Stimulated activated CD4-positive, alpha-beta T cell treated with anti-CD3 and anti-CD28 coated beads, Interleukin-4, amount 100 ng/mL, for 1 hour (primary cell): Measurements from ENCODE around the gene MIER1.

Experiments used
- DNase-seq: peaks from one replicate; pipeline ENCODE4 v3.0.0-alpha.2; 2020

MIER1 gene

DNA sequence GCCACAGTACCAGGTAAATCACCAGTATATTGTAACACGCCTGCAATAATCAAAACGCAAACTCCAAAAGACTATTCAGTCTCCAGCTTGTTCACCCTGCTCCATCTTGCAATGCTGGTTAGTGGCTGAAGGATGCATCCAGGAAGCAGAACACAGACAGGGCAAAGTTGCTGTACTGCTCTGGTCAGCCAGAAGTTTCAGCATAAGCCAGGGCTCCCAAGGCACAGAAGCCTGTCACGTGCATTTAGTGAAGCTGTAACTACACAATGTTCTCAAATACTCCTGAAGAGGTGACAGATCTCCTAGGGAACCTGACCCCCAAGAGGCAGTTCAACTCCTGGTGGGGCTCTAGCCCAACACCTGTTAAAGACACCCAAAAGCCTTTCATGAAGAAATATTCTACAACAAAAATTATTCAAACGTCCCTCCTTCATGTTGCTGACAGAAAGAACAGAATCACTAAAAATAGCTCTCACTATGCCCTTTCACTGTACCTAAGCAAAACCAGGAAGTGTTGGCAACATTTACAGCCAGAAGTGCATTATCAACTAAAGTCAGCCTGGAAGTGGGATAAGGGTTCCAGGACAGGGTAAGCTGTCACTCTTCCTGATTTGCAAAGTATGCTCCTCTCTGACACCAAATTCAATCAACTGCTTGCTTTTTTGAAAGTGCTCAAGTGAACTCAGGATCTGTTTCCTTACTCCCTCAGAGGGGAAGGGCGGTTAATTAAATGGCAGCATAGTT lies 77.1 kb downstream of the MIER1 start:
- DNase-seq = no peak

DNA sequence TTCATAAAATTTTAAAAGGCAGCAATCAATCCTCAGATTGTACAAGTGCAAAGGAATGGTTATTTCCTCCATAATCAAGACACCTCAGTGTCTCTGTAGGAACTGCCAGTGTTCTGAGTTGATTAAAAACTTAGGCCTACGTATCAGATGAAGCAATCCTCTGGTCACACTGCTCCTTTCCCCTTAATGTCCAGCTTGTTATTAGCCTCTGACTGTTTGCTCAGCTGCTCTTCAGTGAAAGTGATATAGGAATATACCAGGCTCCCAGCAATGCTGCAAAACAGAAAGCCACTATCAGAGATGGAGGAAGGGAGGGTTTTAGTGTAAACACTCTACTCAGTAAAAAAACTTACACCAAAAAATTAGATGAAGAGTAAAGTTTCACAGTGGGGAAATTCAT lies 79.4 kb downstream of the MIER1 start:
- no peak for DNase-seq

DNA sequence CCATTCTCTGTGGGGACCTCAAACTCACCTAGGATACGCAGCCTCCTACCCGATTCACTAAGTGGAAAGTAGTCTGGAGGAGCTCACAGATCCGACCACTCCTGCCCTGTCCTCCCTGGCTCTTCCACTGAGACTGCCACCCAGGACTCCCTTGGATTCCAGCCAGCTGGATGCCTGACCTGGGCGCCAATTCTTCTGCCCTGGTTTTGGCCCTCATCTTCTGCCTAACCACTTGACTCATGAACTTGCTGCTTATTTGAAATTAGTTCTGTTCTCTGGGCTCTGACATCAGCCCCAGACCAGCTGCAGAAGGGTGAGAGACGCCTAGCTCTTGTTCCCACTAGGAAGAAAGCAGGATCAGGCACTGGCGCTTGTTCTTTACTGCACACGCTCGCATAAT lies 80.3 kb downstream of the MIER1 start:
- no peak for DNase-seq

DNA sequence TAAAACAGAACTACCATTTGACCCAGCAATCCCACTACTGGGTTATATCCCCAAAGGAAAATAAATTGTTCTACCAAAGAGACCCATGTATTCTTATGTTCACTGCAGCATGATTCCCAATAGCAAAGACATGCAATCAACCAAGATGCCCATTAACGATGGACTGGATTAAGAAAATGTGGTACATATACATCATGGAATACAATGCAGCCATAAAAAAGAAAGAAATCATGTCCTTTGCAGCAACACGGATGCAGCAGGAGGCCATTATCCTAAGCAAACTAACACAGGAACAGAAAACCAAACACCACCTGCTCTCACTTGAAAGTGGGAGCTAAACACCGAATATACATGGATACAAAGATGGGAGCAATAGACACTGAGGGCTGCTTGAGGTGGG lies 85.0 kb downstream of the MIER1 start:
- DNase-seq = no peak

DNA sequence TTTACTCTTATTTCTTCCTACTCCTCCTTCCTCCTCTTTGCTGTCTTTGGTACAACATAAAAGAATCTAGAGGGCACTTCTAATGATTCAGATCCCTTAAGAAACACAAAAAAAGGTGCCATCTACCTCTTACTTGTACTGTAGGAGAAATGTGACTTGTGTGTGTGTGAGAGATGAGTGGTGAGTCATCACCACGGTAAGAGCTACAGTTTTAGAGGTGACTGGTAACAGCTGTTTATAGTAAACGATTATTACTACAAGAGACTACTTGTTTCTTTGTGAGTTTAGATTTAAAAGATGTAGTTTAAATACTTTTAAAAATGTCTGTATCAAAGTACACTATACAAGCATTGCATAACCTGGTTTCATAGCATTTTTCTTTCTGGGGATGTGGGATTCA lies 88.8 kb downstream of the MIER1 start:
- no peak for DNase-seq

DNA sequence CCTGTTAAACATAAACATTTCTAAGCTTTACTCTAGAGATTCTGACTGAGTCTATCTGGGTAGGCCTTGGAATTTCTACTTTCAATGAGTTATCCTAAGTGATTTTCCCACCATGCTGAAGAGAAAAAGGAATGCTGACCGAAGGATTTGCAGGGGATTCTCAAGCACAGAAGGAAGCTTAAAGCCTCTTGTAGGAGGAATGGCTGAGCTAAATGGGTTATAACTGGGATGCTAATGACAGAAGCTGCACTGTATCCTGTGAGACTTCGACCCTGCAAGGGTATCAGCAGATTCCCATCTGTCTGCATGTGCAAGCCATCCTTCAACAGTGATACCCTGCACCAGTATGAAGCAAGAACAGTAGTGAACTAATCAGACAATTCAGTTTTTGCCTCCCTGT lies 93.8 kb downstream of the MIER1 start:
- no peak for DNase-seq

DNA sequence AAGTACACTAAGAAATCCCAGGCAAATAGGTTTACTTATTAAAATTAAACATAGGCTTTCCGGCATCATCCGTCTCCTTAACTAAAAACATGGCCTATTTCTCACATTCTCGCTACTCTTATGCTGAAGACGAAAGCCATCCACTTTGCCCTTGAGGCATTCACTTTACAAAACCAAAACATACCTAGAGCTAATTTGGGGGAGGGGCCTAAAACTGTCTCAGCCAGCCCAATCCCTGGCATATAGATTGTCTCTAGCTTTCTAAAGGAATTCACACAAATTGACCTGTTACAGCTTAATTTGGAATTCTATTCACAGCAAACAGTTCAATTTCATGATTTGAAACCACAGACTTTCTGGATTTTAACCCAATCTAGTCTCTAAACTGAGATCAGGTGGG lies 94.3 kb downstream of the MIER1 start:
- no peak for DNase-seq

DNA sequence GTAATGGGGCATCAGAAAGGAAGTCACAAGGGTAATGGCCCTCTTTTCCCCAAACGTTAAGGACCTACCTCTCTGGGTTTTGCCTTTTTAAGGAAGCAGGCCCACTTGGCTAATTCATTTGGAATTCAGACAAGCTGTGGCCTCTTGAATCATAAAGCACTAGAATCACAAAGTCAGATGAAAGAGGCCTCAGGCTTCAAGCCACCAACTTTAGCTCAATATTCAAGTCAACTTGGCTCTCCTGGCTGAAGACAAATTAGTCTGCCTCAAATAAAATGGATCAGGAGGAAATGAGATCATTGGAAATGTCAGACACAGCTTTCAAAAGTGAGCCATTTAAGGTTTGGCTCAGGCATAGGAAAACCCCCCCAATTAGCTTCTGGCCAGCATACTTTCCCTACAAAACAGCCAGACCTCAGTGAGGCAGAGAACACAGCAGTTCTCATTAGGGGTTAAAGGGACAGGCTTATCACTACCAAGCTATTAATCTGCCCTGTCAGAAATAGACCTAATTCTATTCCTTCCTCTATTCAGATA lies 94.9 kb downstream of the MIER1 start:
- no peak for DNase-seq

DNA sequence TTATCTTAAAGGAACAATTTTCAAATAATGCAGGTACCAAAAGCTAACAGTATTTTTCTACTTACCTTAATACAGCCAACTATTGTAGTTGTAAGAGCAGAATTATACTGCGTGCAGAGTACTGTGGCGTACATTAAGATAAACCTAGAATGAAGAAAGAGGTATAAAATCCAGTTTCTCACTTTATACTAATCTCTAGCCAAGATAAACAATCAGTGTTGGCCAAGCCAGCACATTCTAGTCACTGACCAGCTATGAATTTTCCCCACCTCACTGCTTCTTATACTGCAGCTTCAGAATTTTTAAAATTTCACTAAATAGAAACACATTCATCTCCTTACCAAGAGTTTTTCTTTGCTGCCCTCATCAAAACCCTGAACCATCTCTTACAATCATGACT lies 95.5 kb downstream of the MIER1 start:
- no peak for DNase-seq

DNA sequence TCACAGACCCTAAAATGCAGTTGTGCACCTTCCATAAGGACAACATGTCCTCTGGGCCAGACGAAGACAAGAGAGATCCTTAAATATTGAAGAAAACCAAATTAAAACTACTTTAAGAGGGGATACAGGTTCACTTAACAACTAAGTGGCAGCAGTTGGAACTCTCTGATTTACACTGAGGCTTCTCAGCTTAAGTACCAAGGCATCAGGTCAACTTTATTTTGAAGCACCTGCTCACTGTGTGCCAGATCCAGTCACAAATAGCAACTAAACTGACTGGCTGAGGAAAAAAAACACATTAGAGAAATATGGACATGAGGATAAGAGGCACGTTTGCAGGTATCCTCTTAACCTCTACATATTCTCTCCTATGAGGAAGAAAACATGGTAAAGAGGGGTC lies 96.0 kb downstream of the MIER1 start:
- DNase-seq = no peak

DNA sequence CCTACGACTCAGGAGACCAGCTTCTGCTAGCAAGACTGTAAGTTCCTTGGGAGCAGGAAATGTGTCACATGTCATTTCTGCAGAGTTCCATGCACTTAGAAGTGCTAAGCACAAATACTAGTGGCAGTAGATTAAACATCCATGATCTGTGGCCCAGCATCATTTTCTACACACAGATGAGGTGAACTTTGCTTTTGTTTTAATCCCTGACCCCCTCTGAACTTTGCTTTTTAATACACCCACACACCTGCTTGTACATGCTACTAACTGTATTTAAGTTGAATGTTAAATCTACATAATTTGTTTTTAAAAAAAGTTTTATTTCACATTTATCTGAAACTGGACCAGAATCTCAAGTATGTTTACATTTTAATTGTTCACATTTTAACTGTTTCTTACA lies 104.7 kb downstream of the MIER1 start:
- no peak for DNase-seq

DNA sequence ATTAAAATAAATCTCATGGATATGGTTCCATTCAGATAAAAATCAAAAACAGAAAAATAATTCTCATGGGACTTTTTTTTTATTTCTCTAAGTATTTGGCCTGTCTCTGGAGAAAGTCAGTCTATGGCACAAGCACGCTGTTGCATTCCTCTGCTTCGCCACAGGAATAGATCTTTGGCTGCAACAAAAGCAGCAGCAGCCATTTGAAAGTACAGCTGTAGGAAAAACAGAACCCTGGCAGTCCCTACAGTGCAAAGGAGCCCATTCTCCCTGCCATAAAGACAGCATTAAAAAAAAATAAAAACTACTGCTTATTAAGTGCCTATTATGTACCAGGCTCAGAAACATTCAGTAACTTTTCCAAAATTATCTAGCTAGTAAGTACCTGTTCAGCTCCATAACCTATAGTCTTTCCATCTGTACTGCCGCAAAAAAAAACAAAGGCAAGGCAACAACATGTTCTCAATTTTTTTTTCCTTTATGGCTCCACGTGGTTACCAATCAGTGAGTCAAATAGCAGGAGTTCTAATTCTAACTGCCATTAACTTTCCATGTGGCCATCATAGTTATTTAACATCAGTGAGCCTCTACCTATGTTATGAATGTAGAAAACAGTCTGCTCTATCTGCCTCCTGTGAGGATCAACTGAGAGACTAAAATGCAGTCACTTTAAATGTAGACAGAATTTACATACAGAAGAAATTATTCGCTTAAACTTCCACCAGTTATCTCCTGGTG lies 106.5 kb downstream of the MIER1 start:
- no peak for DNase-seq

DNA sequence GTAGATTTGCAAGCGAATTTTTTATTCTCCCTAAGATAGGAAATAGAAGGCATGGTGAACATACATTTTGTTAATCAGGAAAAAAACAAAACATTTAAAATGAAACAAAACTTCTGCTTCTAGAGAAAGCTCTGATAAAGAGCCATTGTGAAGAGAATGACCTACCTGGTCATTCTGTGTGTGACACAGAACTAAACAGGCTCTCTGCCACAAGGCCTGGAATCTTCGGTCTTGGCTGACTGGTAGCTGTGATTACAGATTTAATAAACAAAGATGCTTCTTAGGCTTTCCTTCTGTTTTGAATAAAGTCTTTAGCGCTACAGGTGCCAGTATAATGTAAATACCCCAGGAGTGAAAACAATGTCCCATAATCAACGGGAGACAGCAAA lies 107.1 kb downstream of the MIER1 start:
- DNase-seq = no peak
